A673 (cell line): ENCODE measurements around the gene SEMA5A. TPM values are rescaled to one million over a fixed set of nuclear protein-coding genes. Genes with fewer than 3 reads are reported as not detected.

Source experiments
- BruUV-seq: library from RNA; stranded (reverse); fragments of 400-500 nt; replicated peaks from 2 replicates; lab custom pipeline; 2021; lab: Mats Ljungman, UMichigan
- CTCF ChIA-PET: fragments of 300-600 bp; sonication (Branson Sonifier 250); formaldehyde crosslinking; loops from one replicate; lab custom pipeline; 2022; ENCODE audit warnings: antibody characterized with exemption; lab: Charles Lee
- POLR2A ChIA-PET: fragments of 300-600 bp; sonication (Branson Sonifier 250); formaldehyde crosslinking; loops from one replicate; lab custom pipeline; 2022; ENCODE audit warnings: antibody characterized with exemption; ENCODE audit not compliant: low non-redundant PET; lab: Charles Lee
- DNase-seq: peaks from one replicate; pipeline ENCODE4 v3.0.0-alpha.2; 2015; ENCODE audit warnings: low spot score
- H3K27ac ChIP-seq: fragments of 200-600 bp; sonication (generic); 2 replicates; pipeline ENCODE4 v1.5.1; 2016; ENCODE audit warnings: mixed run types, low read depth, mild to moderate bottlenecking, mixed read lengths, antibody characterized with exemption, low read length; ENCODE audit not compliant: poor library complexity, severe bottlenecking
- H3K27me3 ChIP-seq: fragments of 200-600 bp; sonication (generic); replicated peaks from 2 replicates; pipeline ENCODE4 v1.6.1; 2017; ENCODE audit warnings: mixed run types, low read depth, mild to moderate bottlenecking, mixed read lengths, antibody characterized with exemption, low read length; ENCODE audit not compliant: insufficient read depth, poor library complexity
- H3K36me3 ChIP-seq: fragments of 200-600 bp; sonication (generic); 2 replicates; pipeline ENCODE4 v1.6.1; 2016; ENCODE audit warnings: mixed run types, mild to moderate bottlenecking, mixed read lengths, antibody characterized with exemption, low read length; ENCODE audit not compliant: insufficient read depth, poor library complexity, severe bottlenecking
- H3K4me1 ChIP-seq: fragments of 200-600 bp; sonication (generic); 2 replicates; pipeline ENCODE4 v1.6.1; 2017; ENCODE audit warnings: mixed run types, mild to moderate bottlenecking, mixed read lengths, antibody characterized with exemption, low read length; ENCODE audit not compliant: insufficient read depth, poor library complexity, severe bottlenecking
- H3K4me3 ChIP-seq: fragments of 200-600 bp; sonication (generic); 2 replicates; pipeline ENCODE4 v1.5.1; 2016; ENCODE audit warnings: low read depth, mixed run types, mild to moderate bottlenecking, mixed read lengths, low read length; ENCODE audit not compliant: poor library complexity, severe bottlenecking
- H3K9me3 ChIP-seq: fragments of 200-600 bp; sonication (generic); 2 replicates; pipeline ENCODE4 v1.6.1; 2016; ENCODE audit warnings: mixed run types, low read depth, mild to moderate bottlenecking, mixed read lengths, antibody characterized with exemption, low read length; ENCODE audit not compliant: poor library complexity, severe bottlenecking
- CTCF ChIP-seq: fragments of 300-800, 200-600 bp; sonication (generic); conservative IDR thresholded peaks from 2 replicates; pipeline ENCODE4 v1.5.1; 2017; ENCODE audit warnings: low read depth, mild to moderate bottlenecking, antibody characterized with exemption, low read length, moderate library complexity, mixed read lengths
- EZH2 ChIP-seq: fragments of 200-600 bp; sonication (generic); IDR thresholded peaks from 2 replicates; pipeline ENCODE4 v1.6.1; 2017; ENCODE audit warnings: borderline replicate concordance, low read depth, mild to moderate bottlenecking, mixed read lengths, antibody characterized with exemption, low read length; ENCODE audit not compliant: poor library complexity, severe bottlenecking
- intact Hi-C: fragments of 100-400 bp; cut with micrococcal nuclease; formaldehyde crosslinking; loops from one replicate; pipeline ENCODE4 v1.10.0; 2022; ENCODE audit not compliant: unreplicated experiment
- total RNA-seq: library from RNA; stranded (reverse); gene quantifications from 2 replicates; pipeline ENCODE4 v1.2.3, GENCODE V29; 2021

SEMA5A gene
- total RNA-seq, 1 experiment from 2014 or later = 0.17 TPM

GRCh38 chr5:9099689-9100088, 446.2 kb downstream of the SEMA5A start:
- Histone ChIP-seq H3K36me3 (no peaks in the 10 kb centered on the region), H3K4me1 (no peaks in the 10 kb centered on the region), H3K27ac (no peak overlapping the region), H3K9me3 (peaks cover 17% of the 10 kb centered on the region), H3K27me3 (no peaks in the 10 kb centered on the region), H3K4me3 (no peak overlapping the region)
- no peak for DNase-seq
- TF ChIP-seq CTCF (no peak), EZH2 (no peak)
- CTCF ChIA-PET = no interaction called here
- POLR2A ChIA-PET = no interaction called here
- no TSS peak for BruUV-seq
- intact Hi-C loops = no loop called here

GRCh38 chr5:9098990-9099389, 446.9 kb downstream of the SEMA5A start:
- ChIA-PET POLR2A (no interaction called here), CTCF (no interaction called here)
- no peak overlapping the region for H3K4me3 ChIP-seq
- no peaks in the 10 kb centered on the region for H3K27me3 ChIP-seq
- TF ChIP-seq CTCF (no peak), EZH2 (no peak)
- no peaks in the 10 kb centered on the region for H3K4me1 ChIP-seq
- no peak for DNase-seq
- H3K27ac ChIP-seq = no peak overlapping the region
- peaks cover 11% of the 10 kb centered on the region for H3K9me3 ChIP-seq
- no peaks in the 10 kb centered on the region for H3K36me3 ChIP-seq
- intact Hi-C loops = no loop called here
- BruUV-seq = no TSS peak

GRCh38 chr5:9094582-9094981, 451.3 kb downstream of the SEMA5A start:
- CTCF ChIA-PET = no interaction called here

More at GRCh38 chr5:9094582-9094981, 451.3 kb downstream of the SEMA5A start:
- no peak overlapping the region for H3K4me3 ChIP-seq
- no peak for DNase-seq
- H3K4me1 ChIP-seq = no peaks in the 10 kb centered on the region
- intact Hi-C loops = no loop called here
- no peaks in the 10 kb centered on the region for H3K27me3 ChIP-seq
- H3K36me3 ChIP-seq = no peaks in the 10 kb centered on the region
- H3K27ac ChIP-seq = no peak overlapping the region
- peaks cover 7% of the 10 kb centered on the region for H3K9me3 ChIP-seq
- no TSS peak for BruUV-seq
- TF ChIP-seq EZH2 (no peak), CTCF (no peak)
- POLR2A ChIA-PET = interaction anchor here (0.6 kb wide), 1 partner anchor 1000 kb away, joined by 3 read pairs; no protein-coding TSS in a partner anchor
